Smooth muscle cell (in vitro differentiated cells): ENCODE data around the gene IRS1. TPM values are rescaled to one million over a fixed set of nuclear protein-coding genes. Genes with fewer than 3 reads are reported as not detected.

ENCODE experiments used
- DNase-seq: peaks from one replicate; lab custom pipeline; 2025; ENCODE audit not compliant: unreplicated experiment; lab: John Stamatoyannopoulos, UW
- H2AFZ ChIP-seq: fragments of 200-600 bp; sonication (generic); 2 replicates; pipeline ENCODE4 v1.6.0; 2016; ENCODE audit warnings: antibody characterized with exemption, low read depth, mild to moderate bottlenecking
- H3F3A ChIP-seq: fragments of 200-600 bp; sonication (generic); 2 replicates; pipeline ENCODE4 v1.6.0; 2017; ENCODE audit warnings: antibody characterized with exemption, low read depth
- H3K27ac ChIP-seq: fragments of 200-600 bp; sonication (generic); 2 replicates; pipeline ENCODE4 v1.5.1; 2016; ENCODE audit warnings: low read depth, mild to moderate bottlenecking
- H3K27me3 ChIP-seq: fragments of 200-600 bp; sonication (generic); 2 replicates; pipeline ENCODE4 v1.6.1; 2016; ENCODE audit warnings: low read depth, mild to moderate bottlenecking
- H3K36me3 ChIP-seq: fragments of 200-600 bp; sonication (generic); 2 replicates; pipeline ENCODE4 v1.5.1; 2016; ENCODE audit warnings: low read depth
- H3K4me1 ChIP-seq: fragments of 200-600 bp; sonication (generic); 2 replicates; pipeline ENCODE4 v1.5.1; 2016; ENCODE audit warnings: low read depth
- H3K4me2 ChIP-seq: fragments of 200-600 bp; sonication (generic); 2 replicates; pipeline ENCODE4 v1.6.0; 2016; ENCODE audit warnings: mild to moderate bottlenecking
- H3K4me3 ChIP-seq: fragments of 200-600 bp; sonication (generic); 2 replicates; pipeline ENCODE4 v1.5.1; 2016; ENCODE audit warnings: mild to moderate bottlenecking
- H3K79me2 ChIP-seq: fragments of 200-600 bp; sonication (generic); 2 replicates; pipeline ENCODE4 v1.6.0; 2016; ENCODE audit warnings: low read depth, mild to moderate bottlenecking
- H3K9ac ChIP-seq: fragments of 200-600 bp; sonication (generic); 2 replicates; pipeline ENCODE4 v1.6.0; 2016; ENCODE audit warnings: low read depth
- H3K9me3 ChIP-seq: fragments of 200-600 bp; sonication (generic); replicated peaks from 2 replicates; pipeline ENCODE4 v1.5.1; 2016; ENCODE audit warnings: low read depth
- H4K20me1 ChIP-seq: fragments of 200-600 bp; sonication (generic); 2 replicates; pipeline ENCODE4 v1.6.0; 2016; ENCODE audit warnings: low read depth
- WGBS: methylation state at CpG from one replicate; pipeline ENCODE4 v1.1.7; 2016; ENCODE audit warnings: low lambda C conversion rate; 5-methylcytosine and 5-hydroxymethylcytosine counted together
- polyA plus RNA-seq: library from polyadenylated mRNA; unstranded; fragments of >200 nt; fragmentation: Nextera tagmentation; extraction: Ambion mirVana; gene quantifications from 2 replicates; pipeline ENCODE4 v1.2.1, GENCODE V29; 2016
- total RNA-seq: library from RNA; depleted of rRNA; stranded (reverse); fragments of >200 nt; gene quantifications from 2 replicates; pipeline ENCODE4 v1.2.3, GENCODE V29; 2014
- TF ChIP-seq, protein P1 (sequence below): fragments of 200-600 bp; sonication (generic); IDR thresholded peaks from 2 replicates; pipeline ENCODE4 v1.5.1; 2017; ENCODE audit warnings: borderline replicate concordance, mild to moderate bottlenecking, antibody characterized with exemption; ENCODE audit not compliant: insufficient read depth, poor library complexity, severe bottlenecking

IRS1 gene
- total and polyA plus RNA-seq, 2 experiments from 2014 or later, result 8.6 to 14.6 TPM

DNA sequence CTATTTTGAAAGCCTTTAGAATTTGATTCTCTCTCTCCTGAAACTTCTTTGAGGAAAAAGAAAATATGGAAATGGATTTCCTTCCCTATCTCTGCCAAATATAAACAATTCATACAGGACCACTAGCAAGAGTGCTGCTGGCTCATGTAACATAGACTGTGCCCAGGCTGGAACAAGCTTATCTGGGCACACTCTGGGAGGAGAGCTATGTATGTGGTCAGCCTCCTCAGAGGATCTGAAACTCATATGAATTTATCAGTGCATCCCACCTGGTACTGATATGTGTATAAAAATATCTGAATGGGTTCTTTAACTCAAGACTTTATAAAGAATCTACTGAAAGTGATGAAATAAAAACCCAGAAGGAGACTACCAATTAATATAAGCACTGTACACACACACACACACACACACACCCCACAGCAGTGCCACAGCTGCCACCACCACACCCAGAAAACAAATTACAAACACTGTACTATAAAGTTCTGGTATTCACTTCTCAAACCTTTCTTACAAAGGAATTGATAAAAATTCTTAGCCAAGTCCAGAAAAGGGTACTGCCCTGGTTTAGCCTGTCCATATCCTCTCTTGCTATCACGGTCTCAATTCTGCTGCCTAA, 115.6 kb downstream of the IRS1 start:
- WGBS, result 95% methylated on average over 1 of the region's 1 CpG
- no peak for DNase-seq

DNA sequence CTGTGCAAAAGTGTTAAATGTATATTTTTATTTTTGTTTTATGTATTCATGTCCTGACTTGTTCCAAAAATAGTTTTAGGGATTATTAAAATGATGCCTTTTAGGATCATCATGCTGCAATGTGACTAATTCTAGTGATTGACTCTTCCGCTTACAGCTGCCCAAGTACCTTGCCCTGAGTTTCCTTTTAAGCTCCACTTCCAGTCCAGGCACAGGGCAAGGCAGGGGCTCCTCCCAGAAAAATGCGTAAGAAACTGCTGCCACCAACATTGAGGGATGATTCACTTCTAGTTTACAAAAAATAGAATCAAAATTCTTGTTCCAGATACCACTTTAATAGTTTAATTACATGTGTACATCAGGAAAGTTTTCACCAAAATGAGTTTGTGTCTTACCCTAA, 116.4 kb downstream of the IRS1 start:
- Histone ChIP-seq H3F3A (no peaks in the 10 kb centered on the region), H3K36me3 (no peaks in the 10 kb centered on the region), H3K4me3 (no peak overlapping the region), H3K4me1 (no peaks in the 10 kb centered on the region), H3K4me2 (peak overlapping the region; percentile 66), H2AFZ (peak overlapping the region; percentile 43), H3K79me2 (no peaks in the 10 kb centered on the region), H3K27me3 (no peaks in the 10 kb centered on the region), H4K20me1 (no peaks in the 10 kb centered on the region), H3K27ac (peak overlapping the region; percentile 53), H3K9ac (no peak overlapping the region), H3K9me3 (no peaks in the 10 kb centered on the region)
- 50% methylated on average over 2 of the region's 2 CpGs for WGBS
- no peak for DNase-seq
- TF ChIP-seq, protein P1, sequence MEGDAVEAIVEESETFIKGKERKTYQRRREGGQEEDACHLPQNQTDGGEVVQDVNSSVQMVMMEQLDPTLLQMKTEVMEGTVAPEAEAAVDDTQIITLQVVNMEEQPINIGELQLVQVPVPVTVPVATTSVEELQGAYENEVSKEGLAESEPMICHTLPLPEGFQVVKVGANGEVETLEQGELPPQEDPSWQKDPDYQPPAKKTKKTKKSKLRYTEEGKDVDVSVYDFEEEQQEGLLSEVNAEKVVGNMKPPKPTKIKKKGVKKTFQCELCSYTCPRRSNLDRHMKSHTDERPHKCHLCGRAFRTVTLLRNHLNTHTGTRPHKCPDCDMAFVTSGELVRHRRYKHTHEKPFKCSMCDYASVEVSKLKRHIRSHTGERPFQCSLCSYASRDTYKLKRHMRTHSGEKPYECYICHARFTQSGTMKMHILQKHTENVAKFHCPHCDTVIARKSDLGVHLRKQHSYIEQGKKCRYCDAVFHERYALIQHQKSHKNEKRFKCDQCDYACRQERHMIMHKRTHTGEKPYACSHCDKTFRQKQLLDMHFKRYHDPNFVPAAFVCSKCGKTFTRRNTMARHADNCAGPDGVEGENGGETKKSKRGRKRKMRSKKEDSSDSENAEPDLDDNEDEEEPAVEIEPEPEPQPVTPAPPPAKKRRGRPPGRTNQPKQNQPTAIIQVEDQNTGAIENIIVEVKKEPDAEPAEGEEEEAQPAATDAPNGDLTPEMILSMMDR, result no peak

More for the DNA sequence above, 115.6 kb downstream of the IRS1 start:
- no peak overlapping the region for H2AFZ ChIP-seq
- no peaks in the 10 kb centered on the region for H4K20me1 ChIP-seq
- no peak overlapping the region for H3K27ac ChIP-seq
- H3K79me2 ChIP-seq, result no peaks in the 10 kb centered on the region
- no peaks in the 10 kb centered on the region for H3F3A ChIP-seq
- H3K27me3 ChIP-seq, result no peaks in the 10 kb centered on the region
- H3K36me3 ChIP-seq, result no peaks in the 10 kb centered on the region
- TF ChIP-seq, protein P1, result no peak
- H3K4me1 ChIP-seq, result no peaks in the 10 kb centered on the region
- no peak overlapping the region for H3K4me3 ChIP-seq
- H3K9me3 ChIP-seq, result no peaks in the 10 kb centered on the region
- H3K4me2 ChIP-seq, result no peak overlapping the region
- no peak overlapping the region for H3K9ac ChIP-seq

Other genes with a start within 250 kb of the IRS1 start
- 20.7 and 28.3 TPM in 2 replicates for gene RHBDD1, start 36.2 kb upstream of the IRS1 start, total RNA-seq
- 11.3 and 12.8 TPM in 2 replicates for gene RHBDD1, start 36.2 kb upstream of the IRS1 start, polyA plus RNA-seq